HG03558 (cell line): ENCODE measurements around the gene IGHMBP2.

Experiments
- ATAC-seq: cut with Tn5 transposase; IDR thresholded peaks from one replicate; pipeline ENCODE4 v1.9.1; 2021; ENCODE audit warnings: moderate number of reproducible peaks; ENCODE audit not compliant: unreplicated experiment; ENCODE audit errors: extremely low read depth

IGHMBP2 gene

DNA sequence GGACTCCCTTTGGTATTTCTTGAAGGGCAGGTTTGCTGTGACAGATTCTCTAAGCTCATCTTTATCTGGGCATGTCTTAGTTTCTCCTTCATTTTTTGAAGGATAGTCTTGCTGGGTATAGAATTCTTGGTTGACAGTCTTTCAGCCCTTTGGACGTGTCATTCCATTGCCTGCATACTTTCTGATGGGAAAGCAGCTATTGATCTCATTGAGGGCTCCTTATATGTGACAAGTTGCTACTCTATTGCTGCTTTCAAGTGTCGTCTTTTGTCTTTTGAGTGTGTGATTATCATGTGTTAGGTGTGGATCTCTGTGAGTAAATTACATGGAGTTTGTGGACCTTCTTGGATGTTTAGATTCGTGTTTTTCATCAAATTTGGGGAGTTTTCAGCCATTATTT is 21.9 kb downstream of the IGHMBP2 start:
- ATAC-seq: no peak

DNA sequence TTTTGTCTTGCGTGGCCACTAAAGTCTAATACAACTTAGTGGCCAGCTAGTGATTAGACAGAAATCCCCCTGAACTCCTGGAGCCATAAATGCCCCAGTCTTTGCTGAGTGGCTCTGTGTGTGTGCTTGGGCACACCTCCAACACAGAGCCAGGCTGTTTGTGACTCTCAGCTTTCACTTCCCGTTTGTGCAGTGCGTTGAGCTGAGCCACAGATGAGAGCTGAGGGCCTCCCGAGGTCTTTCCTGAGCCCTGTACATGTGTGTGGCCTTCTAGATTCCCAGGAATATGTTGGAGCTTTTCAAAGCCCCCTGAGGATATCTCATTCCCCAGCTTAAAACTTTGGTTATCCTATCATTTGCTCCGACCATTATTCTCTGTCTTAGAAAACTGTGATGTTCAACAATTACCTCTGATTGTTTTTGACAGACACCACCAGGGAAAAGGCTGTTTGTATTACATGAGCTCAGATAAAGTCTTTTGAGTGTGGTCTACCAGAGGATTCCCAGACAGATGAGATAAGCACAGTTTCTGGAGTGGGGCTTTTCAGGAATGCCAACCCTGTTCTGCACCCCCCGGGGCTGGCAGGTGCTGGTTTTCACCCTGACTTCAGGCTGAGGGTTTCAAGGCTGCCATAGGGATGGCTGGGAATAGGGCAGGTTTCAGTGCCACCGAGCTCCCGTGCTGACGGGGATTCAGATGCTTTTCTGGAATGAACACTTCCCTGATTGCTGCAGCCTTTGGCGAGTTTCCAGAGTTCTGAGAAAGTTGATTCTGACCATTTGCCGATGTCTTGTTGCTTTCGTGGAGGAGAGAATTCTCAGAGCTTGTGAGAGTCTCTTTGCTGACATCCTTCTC is 23.8 kb downstream of the IGHMBP2 start:
- ATAC-seq: no peak

DNA sequence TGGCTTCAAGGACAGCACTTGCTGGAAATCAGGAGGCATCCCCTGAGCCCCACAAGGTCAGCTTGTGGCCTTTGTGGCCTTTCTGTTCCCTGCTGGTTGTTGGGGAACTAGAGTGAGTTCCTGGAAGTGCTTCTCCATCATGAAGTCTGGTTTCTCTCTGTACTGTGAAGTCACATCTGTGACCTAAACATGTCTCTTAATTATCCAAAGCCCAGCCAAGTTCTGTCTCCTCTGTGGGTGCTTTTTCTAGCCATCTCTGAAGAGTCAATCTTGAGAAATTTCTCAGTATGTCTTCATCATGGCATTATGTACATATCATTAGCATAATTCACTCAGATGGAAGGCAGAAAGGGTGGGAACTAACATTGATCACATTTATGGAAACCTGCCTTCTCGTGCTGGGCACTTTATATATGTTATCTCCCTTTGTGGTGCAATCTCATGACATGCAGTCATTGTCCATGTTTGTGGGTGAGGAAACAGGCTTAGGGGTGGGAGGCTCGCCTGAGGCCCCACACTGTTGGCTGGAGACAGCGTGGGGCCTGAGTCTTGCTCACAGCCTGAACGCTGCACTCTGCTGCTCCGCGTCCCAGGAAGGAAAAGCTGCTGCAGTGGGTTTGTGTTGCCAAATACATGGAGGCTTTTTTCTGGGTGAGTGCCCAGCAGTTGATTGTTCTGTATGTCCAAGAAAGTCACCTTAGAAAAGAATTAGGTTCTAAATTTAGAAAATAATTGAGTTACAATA is 24.6 kb downstream of the IGHMBP2 start:
- no peak for ATAC-seq

DNA sequence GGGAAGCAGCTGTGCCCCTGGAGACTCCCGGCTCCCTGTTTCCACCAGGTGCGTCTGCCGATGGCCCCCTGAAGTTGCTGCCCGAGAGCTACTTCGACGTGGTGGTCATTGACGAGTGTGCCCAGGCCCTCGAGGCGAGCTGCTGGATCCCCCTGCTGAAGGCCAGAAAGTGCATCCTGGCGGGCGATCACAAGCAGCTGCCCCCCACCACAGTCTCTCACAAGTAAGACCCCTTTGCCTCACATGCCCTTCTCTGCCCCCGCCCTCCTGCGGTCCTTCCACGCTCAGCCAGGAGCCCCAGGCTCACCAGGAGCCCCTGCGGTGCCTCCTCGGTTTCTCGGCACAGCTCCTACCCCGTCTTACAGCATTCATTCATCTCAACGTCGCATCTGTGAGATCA is 25.4 kb downstream of the IGHMBP2 start:
- no peak for ATAC-seq

DNA sequence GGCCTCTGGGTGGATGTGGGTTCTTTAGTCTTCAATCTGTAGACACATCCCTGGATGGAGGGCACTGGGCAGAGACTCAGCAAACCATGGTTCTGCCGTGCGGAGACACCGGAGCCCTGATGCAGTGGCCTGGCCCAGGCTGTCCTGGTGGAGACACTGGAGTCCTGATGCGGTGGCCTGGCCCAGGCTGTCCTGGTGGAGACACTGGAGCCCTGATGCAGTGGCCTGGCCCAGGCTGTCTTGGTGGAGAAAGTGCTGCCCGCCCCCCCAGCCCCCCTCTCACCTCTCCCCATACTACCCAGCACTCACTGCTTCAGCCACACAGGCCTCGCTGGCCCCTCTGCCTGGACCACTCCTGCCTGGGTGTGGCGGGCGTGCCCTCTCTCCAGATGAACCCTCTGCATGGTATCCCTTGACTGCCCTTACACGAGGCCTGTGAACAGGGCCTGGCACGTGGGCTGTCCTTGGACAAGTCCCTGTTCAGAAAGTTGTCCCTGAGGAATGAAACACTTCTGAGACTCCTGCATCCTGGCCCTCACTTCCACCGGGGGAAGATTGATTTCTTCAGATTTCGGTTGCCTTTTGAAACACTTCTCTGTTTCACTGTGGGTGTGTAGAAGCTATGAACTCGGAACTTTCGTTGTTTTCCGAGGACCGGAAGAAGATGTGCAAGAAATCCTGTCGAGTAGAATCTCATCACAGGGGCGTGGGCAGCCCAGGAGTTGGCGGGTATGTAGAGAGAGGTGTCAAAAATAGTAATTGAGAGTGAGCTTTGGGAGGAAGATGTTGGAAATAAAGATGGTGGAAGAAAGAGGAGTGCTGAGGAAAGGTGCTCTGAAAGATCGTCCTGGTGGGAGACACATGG is 26.2 kb downstream of the IGHMBP2 start:
- no peak for ATAC-seq

DNA sequence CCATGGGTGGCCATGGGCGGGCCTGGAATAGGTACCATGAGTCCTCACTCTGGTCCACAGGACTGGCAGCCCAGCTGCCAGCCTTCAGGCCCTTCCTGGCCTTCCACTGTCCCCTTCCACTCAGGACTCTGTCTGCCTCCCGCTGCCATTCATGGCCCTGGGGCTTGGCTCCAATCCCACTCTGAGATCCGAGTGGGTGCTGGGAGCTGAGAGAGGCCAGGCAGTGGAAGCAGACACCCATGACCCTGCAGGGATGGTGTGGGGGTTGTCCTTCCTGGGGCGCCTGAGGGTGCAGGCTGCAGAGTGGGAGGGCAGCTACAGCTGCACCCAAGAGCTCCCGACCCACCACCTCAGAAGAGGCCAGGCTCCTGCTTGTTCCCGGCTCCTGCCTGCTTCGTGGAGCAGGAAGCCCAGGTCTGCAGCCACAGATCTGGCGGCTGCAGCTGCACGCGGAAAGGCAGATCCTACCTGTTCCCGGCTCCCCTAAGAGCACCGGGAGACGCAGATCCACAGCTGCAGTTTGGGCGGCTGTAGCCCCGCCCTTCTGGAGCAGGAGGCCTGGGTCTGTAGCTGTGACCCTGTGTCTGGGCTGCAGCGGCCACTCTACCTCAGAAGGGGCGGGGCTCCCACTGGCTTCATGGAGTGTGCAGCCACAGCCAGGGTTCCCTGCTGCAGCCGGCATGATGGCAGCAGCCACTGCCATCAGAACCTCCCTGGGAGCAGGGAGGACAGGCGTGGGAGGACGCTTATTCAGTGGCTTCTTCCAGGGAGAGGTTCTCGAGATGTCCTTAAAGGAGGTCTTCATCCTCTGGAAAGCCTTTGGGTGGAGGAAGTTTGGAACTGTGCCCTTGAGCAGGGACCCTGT is 27.5 kb downstream of the IGHMBP2 start:
- ATAC-seq: no peak

DNA sequence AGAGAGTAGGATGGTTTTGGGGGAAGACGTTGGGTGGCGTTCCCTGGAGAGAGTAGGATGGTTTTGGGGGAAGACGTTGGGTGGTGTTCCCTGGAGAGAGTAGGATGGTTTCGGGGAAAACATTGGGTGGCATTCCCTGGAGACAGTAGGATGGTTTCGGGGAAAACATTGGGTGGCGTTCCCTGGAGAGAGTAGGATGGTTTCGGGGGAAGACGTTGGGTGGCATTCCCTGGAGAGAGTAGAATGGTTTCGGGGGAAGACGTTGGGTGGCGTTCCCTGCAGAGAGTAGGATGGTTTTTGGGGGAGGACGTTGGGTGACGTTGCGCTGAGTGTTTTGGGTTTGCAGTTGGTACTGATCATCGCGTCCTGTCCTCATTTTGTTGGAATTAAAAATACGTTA is 28.2 kb downstream of the IGHMBP2 start:
- no peak for ATAC-seq

DNA sequence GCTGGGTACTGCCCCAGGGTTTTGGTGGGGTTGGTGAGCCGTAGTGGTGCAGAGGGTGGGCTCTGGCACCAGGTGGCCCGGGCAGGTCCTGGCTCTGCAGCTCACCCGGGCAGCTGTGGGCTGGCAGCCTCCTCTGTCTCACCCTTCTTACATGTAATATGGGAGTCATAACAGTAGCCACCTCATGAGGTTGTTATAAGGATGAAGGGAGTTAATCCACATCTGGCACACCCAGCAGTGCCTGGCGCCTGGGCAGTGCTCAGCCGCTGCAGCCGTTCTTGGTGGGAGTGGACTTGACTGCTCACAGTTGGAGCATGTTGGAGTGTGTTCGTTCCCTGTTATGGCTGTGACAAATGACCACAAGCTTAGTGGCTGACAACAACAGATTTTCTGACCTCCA is 28.7 kb downstream of the IGHMBP2 start:
- no peak for ATAC-seq

DNA sequence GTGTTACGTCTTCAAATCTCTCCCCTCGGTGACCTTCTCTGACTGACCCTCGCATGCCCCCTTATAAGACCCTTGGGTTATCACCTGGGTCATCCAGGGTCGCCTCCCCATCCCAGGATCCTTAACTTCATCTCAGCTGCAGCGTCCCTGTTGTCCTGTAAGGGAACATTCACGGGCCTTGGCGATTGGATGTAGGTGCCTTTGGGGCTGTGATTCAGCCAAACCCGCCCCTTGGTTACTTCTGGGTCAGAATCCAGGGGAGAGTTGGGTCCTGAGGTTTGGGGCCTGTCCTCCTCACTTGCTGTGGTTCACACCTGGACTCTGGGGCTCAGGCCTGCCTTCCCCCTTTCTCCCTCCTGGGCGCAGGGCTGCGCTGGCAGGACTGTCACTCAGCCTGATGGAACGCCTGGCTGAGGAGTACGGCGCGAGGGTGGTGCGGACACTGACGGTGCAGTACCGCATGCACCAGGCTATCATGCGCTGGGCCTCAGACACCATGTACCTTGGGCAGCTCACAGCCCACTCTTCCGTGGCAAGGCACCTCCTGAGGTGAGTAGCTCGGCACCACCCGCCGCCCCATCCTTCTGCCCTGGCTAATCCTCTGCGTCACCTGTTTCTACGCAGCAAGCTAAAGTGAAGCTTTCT is 29.4 kb downstream of the IGHMBP2 start:
- no peak for ATAC-seq

DNA sequence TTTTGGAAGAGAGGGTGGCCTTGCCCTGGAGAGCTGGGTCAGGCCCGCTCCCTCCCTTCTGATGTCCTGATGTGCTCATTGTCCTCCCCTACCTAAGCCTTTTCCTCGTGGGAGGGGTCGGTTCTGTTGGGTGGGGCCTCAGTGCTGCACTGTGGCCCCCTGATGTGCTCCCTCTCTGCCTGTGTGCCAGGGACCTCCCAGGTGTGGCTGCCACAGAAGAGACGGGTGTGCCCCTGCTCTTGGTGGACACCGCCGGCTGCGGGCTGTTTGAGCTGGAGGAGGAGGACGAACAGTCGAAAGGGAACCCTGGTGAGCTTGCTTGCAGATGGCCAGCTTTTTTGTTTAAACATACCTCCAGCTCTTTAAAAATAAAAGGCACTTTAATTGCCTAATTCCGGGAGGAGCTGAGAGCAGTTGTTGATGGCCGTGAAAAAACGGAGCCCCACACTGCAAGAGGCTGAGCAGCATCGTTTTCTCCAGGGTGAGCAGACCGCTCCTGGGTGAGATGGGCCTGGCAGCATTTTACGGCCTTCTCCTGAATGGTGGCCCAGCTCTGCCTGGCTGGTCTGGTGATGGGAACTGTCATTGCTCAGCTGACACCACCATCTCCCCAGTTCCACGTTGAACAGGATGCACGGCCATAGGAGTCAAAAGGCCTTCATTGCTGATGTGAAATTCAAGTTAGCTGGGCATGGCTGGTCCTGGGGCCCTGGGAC is 30.1 kb downstream of the IGHMBP2 start:
- ATAC-seq: no peak

DNA sequence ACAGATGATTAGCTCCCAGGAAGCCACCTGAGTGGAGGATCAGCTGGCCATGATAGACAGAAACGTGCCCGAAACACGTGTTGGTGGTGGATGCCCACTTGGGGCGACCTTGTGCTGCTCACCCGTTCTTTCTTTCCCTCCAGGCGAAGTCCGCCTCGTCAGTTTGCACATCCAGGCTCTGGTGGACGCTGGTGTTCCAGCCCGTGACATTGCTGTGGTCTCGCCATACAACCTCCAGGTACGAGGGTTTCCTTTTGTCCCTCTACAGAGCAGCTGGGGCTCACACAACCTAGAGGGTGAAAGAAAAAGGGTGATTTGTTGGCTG is 30.6 kb downstream of the IGHMBP2 start:
- ATAC-seq: no peak

DNA sequence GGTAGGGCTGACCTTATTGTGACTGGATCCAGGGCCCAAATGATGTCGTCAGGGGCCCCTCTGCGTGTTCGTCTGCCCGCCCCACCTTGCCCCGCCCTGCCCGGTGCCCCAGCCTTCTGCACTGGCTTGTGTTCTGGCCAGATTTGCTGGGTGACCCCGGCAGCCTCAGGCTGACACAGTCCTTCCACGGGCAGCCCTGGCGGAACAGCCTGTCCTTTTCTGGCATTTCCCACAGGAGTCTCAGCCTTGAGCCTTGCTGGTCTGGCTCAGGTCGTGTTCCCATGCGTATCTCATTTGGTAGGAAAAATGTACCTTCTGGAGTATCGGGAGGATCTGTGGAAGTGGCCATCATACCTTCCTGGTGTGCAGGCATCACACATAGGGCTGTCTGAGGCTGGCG is 31.0 kb downstream of the IGHMBP2 start:
- ATAC-seq: no peak

DNA sequence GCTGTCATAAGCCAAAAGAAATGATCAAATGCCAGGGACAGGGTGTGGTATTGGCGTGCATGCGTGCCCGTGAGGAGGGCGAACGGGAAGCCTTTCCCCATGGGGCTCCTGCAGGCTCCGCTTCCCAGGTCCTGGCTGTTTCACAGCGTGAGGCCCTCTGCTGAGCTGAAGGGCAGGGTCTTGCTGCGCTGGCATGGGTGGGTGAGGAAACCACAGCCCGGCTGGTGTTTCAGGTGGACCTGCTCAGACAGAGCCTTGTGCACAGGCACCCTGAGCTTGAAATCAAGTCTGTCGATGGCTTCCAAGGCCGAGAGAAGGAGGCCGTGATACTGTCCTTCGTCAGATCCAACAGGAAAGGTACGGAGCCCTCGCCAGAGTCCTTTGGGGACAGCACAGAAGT is 31.4 kb downstream of the IGHMBP2 start:
- ATAC-seq: no peak

DNA sequence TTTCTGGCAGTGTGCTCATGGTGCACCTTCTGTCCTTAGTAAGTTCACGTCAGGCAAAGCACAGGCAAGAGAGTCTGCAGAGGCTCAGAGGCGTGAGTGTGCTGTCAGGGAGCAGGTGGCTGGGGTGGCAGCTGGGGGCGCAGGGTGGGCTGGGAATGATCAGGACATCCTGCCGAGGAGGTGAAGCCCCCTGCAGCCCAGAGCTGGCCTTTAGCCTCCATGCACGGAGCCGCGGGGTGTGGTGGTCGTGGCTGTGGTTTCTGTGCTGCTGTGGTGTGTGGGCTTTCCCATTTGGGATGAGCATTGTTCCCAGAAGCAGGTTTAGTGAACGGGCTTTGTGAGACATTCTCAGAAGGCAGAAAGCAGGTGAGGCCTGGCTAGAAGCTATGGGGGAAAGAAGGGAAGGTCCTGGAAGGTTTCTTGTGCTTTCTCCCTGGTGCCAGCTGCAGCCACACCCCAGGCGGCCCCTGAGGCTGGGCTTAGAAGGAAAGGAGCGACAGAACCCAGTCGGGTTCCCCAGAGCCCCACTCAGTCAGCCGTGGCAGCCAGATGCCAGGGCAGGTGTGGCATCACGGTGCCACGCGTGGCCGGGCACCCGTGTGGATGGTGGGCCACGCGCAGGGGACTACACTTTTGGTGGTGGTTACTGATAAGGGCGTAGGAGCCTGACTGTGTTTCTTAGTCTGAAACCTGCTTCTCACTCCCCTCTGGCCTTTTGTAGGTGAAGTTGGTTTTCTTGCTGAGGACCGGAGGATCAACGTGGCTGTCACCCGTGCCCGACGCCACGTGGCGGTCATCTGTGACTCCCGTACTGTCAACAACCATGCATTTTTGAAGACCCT is 32.0 kb downstream of the IGHMBP2 start:
- ATAC-seq: no peak

DNA sequence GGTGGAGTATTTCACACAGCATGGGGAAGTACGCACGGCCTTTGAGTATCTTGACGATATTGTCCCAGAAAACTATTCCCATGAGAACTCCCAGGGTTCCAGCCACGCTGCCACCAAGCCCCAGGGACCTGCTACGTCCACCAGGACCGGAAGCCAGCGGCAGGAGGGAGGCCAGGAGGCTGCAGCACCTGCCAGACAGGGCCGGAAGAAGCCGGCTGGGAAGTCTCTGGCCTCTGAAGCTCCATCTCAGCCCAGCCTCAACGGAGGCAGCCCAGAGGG is 32.6 kb downstream of the IGHMBP2 start:
- ATAC-seq: no peak

DNA sequence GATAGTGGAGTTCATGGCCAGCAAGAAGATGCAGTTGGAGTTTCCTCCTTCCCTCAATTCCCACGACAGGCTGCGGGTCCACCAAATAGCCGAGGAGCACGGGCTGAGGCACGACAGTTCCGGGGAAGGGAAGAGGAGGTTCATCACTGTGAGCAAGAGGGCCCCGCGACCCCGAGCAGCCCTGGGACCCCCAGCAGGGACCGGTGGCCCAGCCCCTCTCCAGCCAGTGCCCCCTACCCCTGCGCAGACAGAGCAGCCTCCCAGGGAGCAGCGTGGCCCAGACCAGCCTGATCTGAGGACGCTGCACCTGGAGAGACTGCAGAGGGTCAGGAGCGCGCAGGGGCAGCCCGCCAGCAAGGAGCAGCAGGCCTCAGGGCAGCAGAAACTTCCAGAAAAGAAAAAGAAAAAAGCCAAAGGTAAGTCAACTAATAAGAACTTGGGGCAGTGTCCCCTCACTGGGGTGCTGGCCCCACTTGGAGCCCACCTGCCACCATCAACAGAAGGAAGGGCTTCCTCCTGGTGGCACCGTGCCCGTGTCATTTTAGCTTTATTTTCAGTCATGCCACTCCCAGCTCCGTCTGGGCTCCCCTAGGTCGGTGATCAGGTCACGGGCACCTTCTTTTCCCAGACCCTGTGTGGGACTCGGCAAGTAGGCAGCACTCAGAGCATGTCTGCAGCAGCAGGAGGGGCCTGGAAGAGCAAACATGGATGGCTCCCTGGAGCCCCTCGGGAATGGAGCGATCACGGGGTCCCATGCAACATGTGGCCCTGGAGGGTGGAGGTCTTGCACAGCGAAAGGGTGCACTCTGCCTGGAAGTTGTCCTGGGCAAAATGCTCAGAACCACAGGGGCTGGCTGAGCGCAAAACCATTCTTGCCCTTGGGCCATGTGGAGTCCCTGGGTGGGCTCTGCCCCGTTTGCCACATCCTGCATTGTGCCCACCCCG is 33.3 kb downstream of the IGHMBP2 start:
- ATAC-seq: no peak

DNA sequence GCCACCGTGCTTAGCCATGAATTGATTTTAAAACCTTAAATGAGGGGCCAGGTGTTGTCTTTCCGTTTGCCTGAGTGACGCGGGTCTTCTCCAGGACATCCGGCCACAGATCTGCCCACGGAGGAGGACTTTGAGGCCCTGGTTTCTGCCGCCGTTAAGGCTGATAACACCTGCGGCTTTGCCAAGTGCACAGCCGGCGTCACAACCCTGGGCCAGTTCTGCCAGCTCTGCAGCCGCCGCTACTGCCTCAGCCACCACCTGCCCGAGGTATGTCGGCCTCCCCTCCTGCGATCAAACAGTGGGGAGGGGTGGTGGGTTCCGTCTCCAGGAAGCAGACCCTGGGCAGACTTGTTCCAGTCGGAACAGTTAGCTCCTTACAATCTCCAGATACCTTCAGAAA is 34.4 kb downstream of the IGHMBP2 start:
- ATAC-seq: no peak
